Erythroblast (primary cell): ENCODE data around the gene ANO9.

ENCODE experiments used
- GATA1 ChIP-seq: IDR thresholded peaks from 2 replicates; pipeline ENCODE4 v1.6.1; 2011; ENCODE audit warnings: low read depth, mild to moderate bottlenecking, control low read depth, low read length, moderate library complexity
- POLR2A ChIP-seq: IDR thresholded peaks from 2 replicates; pipeline ENCODE4 v1.6.1; 2011; ENCODE audit warnings: mild to moderate bottlenecking, low read length

DNA sequence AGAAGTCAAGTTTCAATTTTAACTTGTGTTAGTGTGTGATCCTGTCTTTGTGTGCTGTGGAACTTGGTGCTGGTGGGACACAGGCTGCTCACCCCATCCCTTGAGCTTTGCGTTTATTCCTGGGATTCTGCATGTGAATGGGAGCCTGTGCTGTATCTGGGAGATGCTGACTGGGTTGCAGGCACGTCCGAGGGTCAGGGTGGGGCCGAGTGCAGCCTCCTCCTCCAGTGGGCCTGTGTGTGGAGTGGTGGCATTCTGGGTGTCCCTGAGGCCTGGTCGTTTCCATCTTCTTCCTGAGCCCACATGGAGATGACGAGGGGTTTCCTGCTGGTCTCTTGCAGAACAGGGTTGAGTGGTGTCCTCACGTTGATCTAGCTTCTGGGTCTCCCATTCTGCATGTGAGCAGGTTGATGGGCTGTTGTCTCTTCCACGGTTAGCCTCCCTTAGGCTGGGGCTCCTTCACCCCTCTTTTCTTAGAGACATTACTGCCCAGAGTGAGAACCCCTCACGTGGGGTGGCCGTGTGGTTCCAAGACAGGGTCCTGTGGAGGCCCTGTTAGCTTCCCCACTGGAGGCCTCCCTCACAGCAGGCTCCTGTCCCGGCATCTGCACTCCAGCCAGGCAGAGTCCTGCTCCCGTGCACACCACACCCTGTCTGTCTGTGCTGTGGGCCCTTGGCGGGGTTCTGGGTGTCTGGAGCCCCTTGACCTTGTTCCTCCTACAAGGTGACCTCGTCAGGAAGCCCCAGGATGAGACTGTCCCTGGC lies 13.2 kb upstream of the ANO9 start:
- TF ChIP-seq POLR2A (no peak), GATA1 (no peak)
